ENCODE data around the gene DAB1. TPM values are rescaled to one million over a fixed set of nuclear protein-coding genes. Genes with fewer than 3 reads are reported as not detected.

Gene DAB1
- total RNA-seq, 1 donor from 2014 or later: 19.1 TPM

- H3K27me3 Mint-ChIP-seq (ENCODE audit: unreplicated experiment): peaks cover 3% of the 10 kb centered on the region
- no peak for DNase-seq (ENCODE audit: low spot score)
- no peak overlapping the region for H3K27ac Mint-ChIP-seq (ENCODE audit: unreplicated experiment)
- no peaks in the 10 kb centered on the region for H3K36me3 Mint-ChIP-seq (ENCODE audit: low read depth, unreplicated experiment)
- H3K4me1 Mint-ChIP-seq (ENCODE audit: unreplicated experiment): peaks cover 3% of the 10 kb centered on the region
- no peaks in the 10 kb centered on the region for H3K9me3 Mint-ChIP-seq (ENCODE audit: unreplicated experiment)
- TF ChIP-seq CTCF (IDR thresholded peaks at IDR 0.05; ENCODE audit: unreplicated experiment): no peak
- no peak overlapping the region for H3K4me3 Mint-ChIP-seq (ENCODE audit: unreplicated experiment)
These were observed 307.0 kb downstream of the DAB1 start for GRCh38 chr1:57116871-57117270.

GRCh38 chr1:57115030-57115614, 308.7 kb downstream of the DAB1 start:
- Mint-ChIP-seq H3K4me1 (ENCODE audit: unreplicated experiment) (no peaks in the 10 kb centered on the region), H3K27ac (ENCODE audit: unreplicated experiment) (no peak overlapping the region), H3K9me3 (ENCODE audit: unreplicated experiment) (no peaks in the 10 kb centered on the region), H3K36me3 (ENCODE audit: low read depth, unreplicated experiment) (no peaks in the 10 kb centered on the region), H3K27me3 (ENCODE audit: unreplicated experiment) (peaks cover 3% of the 10 kb centered on the region), H3K4me3 (ENCODE audit: unreplicated experiment) (no peak overlapping the region)
- no peak for DNase-seq (ENCODE audit: low spot score)
- no peak for TF ChIP-seq CTCF (IDR thresholded peaks at IDR 0.05; ENCODE audit: unreplicated experiment)

- peaks cover 3% of the 10 kb centered on the region for H3K27me3 Mint-ChIP-seq (ENCODE audit: unreplicated experiment)
- no peaks in the 10 kb centered on the region for H3K36me3 Mint-ChIP-seq (ENCODE audit: low read depth, unreplicated experiment)
- no peak overlapping the region for H3K4me3 Mint-ChIP-seq (ENCODE audit: unreplicated experiment)
- no peak for TF ChIP-seq CTCF (IDR thresholded peaks at IDR 0.05; ENCODE audit: unreplicated experiment)
- DNase-seq (ENCODE audit: low spot score): no peak
- H3K9me3 Mint-ChIP-seq (ENCODE audit: unreplicated experiment): no peaks in the 10 kb centered on the region
- no peaks in the 10 kb centered on the region for H3K4me1 Mint-ChIP-seq (ENCODE audit: unreplicated experiment)
- H3K27ac Mint-ChIP-seq (ENCODE audit: unreplicated experiment): no peak overlapping the region
These were observed 311.7 kb downstream of the DAB1 start for GRCh38 chr1:57112148-57112547.

- H3K4me3 Mint-ChIP-seq (ENCODE audit: unreplicated experiment): no peak overlapping the region
- no peaks in the 10 kb centered on the region for H3K4me1 Mint-ChIP-seq (ENCODE audit: unreplicated experiment)
- peaks cover 3% of the 10 kb centered on the region for H3K27me3 Mint-ChIP-seq (ENCODE audit: unreplicated experiment)
- H3K27ac Mint-ChIP-seq (ENCODE audit: unreplicated experiment): no peak overlapping the region
- DNase-seq (ENCODE audit: low spot score): no peak
- no peaks in the 10 kb centered on the region for H3K36me3 Mint-ChIP-seq (ENCODE audit: low read depth, unreplicated experiment)
- no peak for TF ChIP-seq CTCF (IDR thresholded peaks at IDR 0.05; ENCODE audit: unreplicated experiment)
- no peaks in the 10 kb centered on the region for H3K9me3 Mint-ChIP-seq (ENCODE audit: unreplicated experiment)
These were observed 312.7 kb downstream of the DAB1 start for GRCh38 chr1:57111175-57111574.

- no peak overlapping the region for H3K4me3 Mint-ChIP-seq (ENCODE audit: unreplicated experiment)
- no peaks in the 10 kb centered on the region for H3K9me3 Mint-ChIP-seq (ENCODE audit: unreplicated experiment)
- H3K27me3 Mint-ChIP-seq (ENCODE audit: unreplicated experiment): peaks cover 3% of the 10 kb centered on the region
- H3K36me3 Mint-ChIP-seq (ENCODE audit: low read depth, unreplicated experiment): no peaks in the 10 kb centered on the region
- H3K27ac Mint-ChIP-seq (ENCODE audit: unreplicated experiment): no peak overlapping the region
- no peak for TF ChIP-seq CTCF (IDR thresholded peaks at IDR 0.05; ENCODE audit: unreplicated experiment)
- DNase-seq (ENCODE audit: low spot score): no peak
- no peaks in the 10 kb centered on the region for H3K4me1 Mint-ChIP-seq (ENCODE audit: unreplicated experiment)
These were observed 314.0 kb downstream of the DAB1 start for GRCh38 chr1:57109883-57110282.

Data from endothelial cell (in vitro differentiated cells).